ENCODE measurements around the gene CYBA. TPM values are rescaled to one million over a fixed set of nuclear protein-coding genes. Genes with fewer than 3 reads are reported as not detected.

The CYBA gene
- total RNA-seq, 1 experiment from 2014 or later: 867 TPM

- Mint-ChIP-seq H3K4me3 (ENCODE audit: low read depth, unreplicated experiment) (no peak overlapping the region), H3K36me3 (ENCODE audit: insufficient read depth, unreplicated experiment) (peaks cover 47% of the 10 kb centered on the region), H3K9me3 (ENCODE audit: low read depth, unreplicated experiment) (no peaks in the 10 kb centered on the region), H3K27me3 (ENCODE audit: unreplicated experiment) (no peaks in the 10 kb centered on the region), H3K4me1 (ENCODE audit: low read depth, unreplicated experiment) (peaks cover 4% of the 10 kb centered on the region), H3K27ac (ENCODE audit: unreplicated experiment) (no peak overlapping the region)
- CTCF ChIA-PET: no interaction called here
- no peak for TF ChIP-seq CTCF (IDR thresholded peaks at IDR 0.05; ENCODE audit: unreplicated experiment)
- BruUV-seq (replicated peaks): no TSS peak
- intact Hi-C loops (cut with micrococcal nuclease; ENCODE audit: unreplicated experiment): no loop called here
- no peak for DNase-seq
Measured at GRCh38 chr16:88623858-88624257, 27.0 kb downstream of the CYBA start.

- TF ChIP-seq CTCF (IDR thresholded peaks at IDR 0.05; ENCODE audit: unreplicated experiment): no peak
- no peaks in the 10 kb centered on the region for H3K9me3 Mint-ChIP-seq (ENCODE audit: low read depth, unreplicated experiment)
- H3K27ac Mint-ChIP-seq (ENCODE audit: unreplicated experiment): no peak overlapping the region
- no peak overlapping the region for H3K4me3 Mint-ChIP-seq (ENCODE audit: low read depth, unreplicated experiment)
- CTCF ChIA-PET: interaction anchor here (0.6 kb wide), 1 partner anchor 10 kb away, joined by 6 read pairs; no protein-coding TSS in a partner anchor
- DNase-seq: no peak
- no TSS peak for BruUV-seq (replicated peaks)
- peaks cover 14% of the 10 kb centered on the region for H3K4me1 Mint-ChIP-seq (ENCODE audit: low read depth, unreplicated experiment)
- H3K27me3 Mint-ChIP-seq (ENCODE audit: unreplicated experiment): no peaks in the 10 kb centered on the region
- intact Hi-C loops (cut with micrococcal nuclease; ENCODE audit: unreplicated experiment): no loop called here
- H3K36me3 Mint-ChIP-seq (ENCODE audit: insufficient read depth, unreplicated experiment): peaks cover 50% of the 10 kb centered on the region
Measured at GRCh38 chr16:88622866-88623265, 28.0 kb downstream of the CYBA start.

GRCh38 chr16:88622125-88622524 lies 28.7 kb downstream of the CYBA start:
- no TSS peak for BruUV-seq (replicated peaks)
- peaks cover 47% of the 10 kb centered on the region for H3K36me3 Mint-ChIP-seq (ENCODE audit: insufficient read depth, unreplicated experiment)
- no peak for TF ChIP-seq CTCF (IDR thresholded peaks at IDR 0.05; ENCODE audit: unreplicated experiment)
- intact Hi-C loops (cut with micrococcal nuclease; ENCODE audit: unreplicated experiment): no loop called here
- peaks cover 21% of the 10 kb centered on the region for H3K4me1 Mint-ChIP-seq (ENCODE audit: low read depth, unreplicated experiment)
- H3K27me3 Mint-ChIP-seq (ENCODE audit: unreplicated experiment): no peaks in the 10 kb centered on the region
- no peak overlapping the region for H3K4me3 Mint-ChIP-seq (ENCODE audit: low read depth, unreplicated experiment)
- H3K27ac Mint-ChIP-seq (ENCODE audit: unreplicated experiment): no peak overlapping the region
- H3K9me3 Mint-ChIP-seq (ENCODE audit: low read depth, unreplicated experiment): no peaks in the 10 kb centered on the region
- CTCF ChIA-PET: no interaction called here
- DNase-seq: no peak

GRCh38 chr16:88619859-88620815 lies 30.7 kb downstream of the CYBA start:
- Mint-ChIP-seq H3K4me1 (ENCODE audit: low read depth, unreplicated experiment) (peaks cover 41% of the 10 kb centered on the region), H3K36me3 (ENCODE audit: insufficient read depth, unreplicated experiment) (peaks cover 47% of the 10 kb centered on the region), H3K27ac (ENCODE audit: unreplicated experiment) (no peak overlapping the region), H3K4me3 (ENCODE audit: low read depth, unreplicated experiment) (no peak overlapping the region), H3K9me3 (ENCODE audit: low read depth, unreplicated experiment) (no peaks in the 10 kb centered on the region), H3K27me3 (ENCODE audit: unreplicated experiment) (no peaks in the 10 kb centered on the region)
- BruUV-seq (replicated peaks): no TSS peak
- intact Hi-C loops (cut with micrococcal nuclease; ENCODE audit: unreplicated experiment): no loop called here
- DNase-seq: no peak
- CTCF ChIA-PET: interaction anchor here (0.6 kb wide), 2 partner anchors 152 to 213 kb away, joined by 4 to 8 read pairs; no protein-coding TSS in a partner anchor
- no peak for TF ChIP-seq CTCF (IDR thresholded peaks at IDR 0.05; ENCODE audit: unreplicated experiment)
